GM18868 (cell line): ENCODE measurements around the gene CPED1.
"Not testable (repeated sequence)": the region's sequence is repeated elsewhere in the genome, so short reads cannot be mapped to it uniquely, and the experiment has no call there.

ENCODE experiments used
- ATAC-seq: cut with Tn5 transposase; IDR thresholded peaks from one replicate; pipeline ENCODE4 v1.9.1; 2021; ENCODE audit warnings: mild to moderate bottlenecking, moderate library complexity; ENCODE audit not compliant: unreplicated experiment

CPED1 gene

GRCh38 chr7:121205777-121206176, 217.3 kb downstream of the CPED1 start:
- ATAC-seq, result no peak

- ATAC-seq, result no peak
These were observed 222.7 kb downstream of the CPED1 start for GRCh38 chr7:121211253-121211652.

- no peak for ATAC-seq
These were observed 223.5 kb downstream of the CPED1 start for GRCh38 chr7:121212036-121212435.

- ATAC-seq, result no peak
These were observed 226.1 kb downstream of the CPED1 start for GRCh38 chr7:121214657-121215056.

GRCh38 chr7:121219026-121219425, 230.5 kb downstream of the CPED1 start:
- ATAC-seq, result no peak

GRCh38 chr7:121221108-121221507, 232.6 kb downstream of the CPED1 start:
- not testable (repeated sequence) for ATAC-seq

- ATAC-seq, result no peak
These were observed 240.3 kb downstream of the CPED1 start for GRCh38 chr7:121228779-121229178.

- no peak for ATAC-seq
These were observed 246.7 kb downstream of the CPED1 start for GRCh38 chr7:121235201-121235600.

- ATAC-seq, result no peak
These were observed 249.1 kb downstream of the CPED1 start for GRCh38 chr7:121237601-121238000.

- no peak for ATAC-seq
These were observed 255.8 kb downstream of the CPED1 start for GRCh38 chr7:121244120-121244870.

- ATAC-seq, result not testable (repeated sequence)
These were observed 262.9 kb downstream of the CPED1 start for GRCh38 chr7:121251367-121251766.

- ATAC-seq, result not testable (repeated sequence)
These were observed 264.2 kb downstream of the CPED1 start for GRCh38 chr7:121252523-121253235.

GRCh38 chr7:121259826-121260225, 271.3 kb downstream of the CPED1 start:
- ATAC-seq, result no peak

GRCh38 chr7:121261207-121261884, 272.8 kb downstream of the CPED1 start:
- ATAC-seq, result no peak

- ATAC-seq, result no peak
These were observed 273.7 kb downstream of the CPED1 start for GRCh38 chr7:121262221-121262620.

- no peak for ATAC-seq
These were observed 274.5 kb downstream of the CPED1 start for GRCh38 chr7:121262969-121263368.

GRCh38 chr7:121266307-121266894, 277.9 kb downstream of the CPED1 start:
- ATAC-seq, result no peak

- no peak for ATAC-seq
These were observed 279.1 kb downstream of the CPED1 start for GRCh38 chr7:121267612-121268011.

- ATAC-seq, result no peak
These were observed 281.3 kb downstream of the CPED1 start for GRCh38 chr7:121269798-121270197.

GRCh38 chr7:121271098-121271497, 282.6 kb downstream of the CPED1 start:
- ATAC-seq, result no peak

GRCh38 chr7:121271916-121272315, 283.4 kb downstream of the CPED1 start:
- ATAC-seq, result peak; percentile 80
